Daoy (cell line): ENCODE data around the gene TRIM14. TPM values are rescaled to one million over a fixed set of nuclear protein-coding genes. Genes with fewer than 3 reads are reported as not detected.
"Not testable (repeated sequence)": the region's sequence is repeated elsewhere in the genome, so short reads cannot be mapped to it uniquely, and the experiment has no call there.

Experiments
- DNase-seq: peaks from one replicate; pipeline ENCODE4 v3.0.0-alpha.2; 2015; ENCODE audit warnings: low read depth
- total RNA-seq: library from RNA; depleted of rRNA; stranded (reverse); fragments of >200 nt; shearing (Covaris generic); gene quantifications from 2 replicates; pipeline ENCODE4 v1.2.3, GENCODE V29; 2014

Gene TRIM14
- total RNA-seq, 1 experiment from 2014 or later = 9.2 TPM

DNA sequence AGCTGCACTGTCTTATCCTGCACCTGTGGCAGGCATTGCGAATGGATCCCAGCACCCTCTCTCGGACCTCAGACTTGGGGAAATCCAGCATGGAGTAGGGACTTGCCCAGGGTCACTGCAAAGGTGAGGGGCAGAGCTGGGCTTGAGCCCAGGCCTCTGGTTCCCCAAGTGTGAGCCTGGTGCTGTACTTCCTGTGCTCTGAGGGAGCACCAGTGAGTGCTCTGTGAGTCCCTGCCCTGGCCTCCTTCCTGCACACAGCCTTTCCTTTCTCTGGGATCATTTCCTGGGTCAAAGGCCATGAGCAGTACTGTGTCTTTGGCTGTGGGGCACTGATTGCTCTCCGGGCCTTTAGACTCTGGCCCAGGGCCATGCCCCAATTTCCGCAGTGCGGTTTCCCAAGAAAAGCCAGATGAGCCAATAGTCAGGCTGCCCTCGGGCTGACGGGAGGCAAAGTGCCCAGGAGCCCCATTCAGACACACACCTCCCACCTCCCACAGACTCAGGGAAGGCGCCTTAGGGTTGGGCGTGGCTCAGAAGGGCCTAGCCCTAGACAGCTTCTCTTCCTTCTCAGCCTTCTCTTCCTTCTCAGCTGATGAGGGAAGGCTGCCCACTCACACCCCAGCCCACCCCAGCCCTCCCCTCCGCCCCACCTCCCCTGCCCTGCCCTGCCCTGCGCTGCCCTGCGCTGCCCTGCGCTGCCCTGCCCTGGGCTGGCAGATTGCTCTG lies 23.3 kb upstream of the TRIM14 start:
- DNase-seq = peak; percentile 82

DNA sequence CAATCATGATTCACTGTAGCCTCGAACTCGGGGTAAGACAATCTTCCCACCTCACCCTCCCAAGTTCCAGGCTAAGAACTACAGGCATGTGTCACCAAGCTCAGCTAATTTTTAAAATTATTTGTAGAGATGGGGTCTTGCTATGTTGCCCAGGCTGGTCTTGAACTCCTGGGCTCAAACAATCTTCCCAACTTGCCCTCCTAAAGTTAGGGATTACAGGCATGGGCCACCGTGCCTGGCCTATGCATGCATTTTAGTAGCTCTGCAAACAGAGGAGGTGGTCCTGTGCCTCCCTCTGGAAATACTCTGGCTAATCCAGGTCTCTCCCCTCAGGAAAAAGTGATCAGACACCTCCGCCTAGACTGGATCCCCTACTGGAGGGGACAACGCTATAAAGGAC lies 21.5 kb upstream of the TRIM14 start:
- no peak for DNase-seq

DNA sequence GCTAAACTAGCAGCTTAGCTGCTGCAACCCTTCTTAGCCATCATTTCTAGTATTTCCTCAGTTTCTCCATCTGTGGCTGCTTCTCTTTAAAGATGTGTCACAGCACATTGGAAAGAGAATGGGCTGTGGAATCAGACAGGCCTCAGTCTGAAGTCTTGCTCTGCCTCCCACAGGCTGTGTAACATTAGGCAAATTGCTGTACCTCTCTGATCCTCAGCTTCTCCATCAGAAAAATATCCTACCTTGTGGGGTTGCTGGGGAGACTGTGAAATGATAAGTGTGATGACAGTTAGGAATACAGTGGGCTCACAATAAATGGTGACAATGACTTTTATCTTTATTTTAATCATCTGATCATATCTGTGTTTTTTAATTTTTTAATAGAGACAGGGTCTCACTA lies 17.5 kb upstream of the TRIM14 start:
- no peak for DNase-seq

DNA sequence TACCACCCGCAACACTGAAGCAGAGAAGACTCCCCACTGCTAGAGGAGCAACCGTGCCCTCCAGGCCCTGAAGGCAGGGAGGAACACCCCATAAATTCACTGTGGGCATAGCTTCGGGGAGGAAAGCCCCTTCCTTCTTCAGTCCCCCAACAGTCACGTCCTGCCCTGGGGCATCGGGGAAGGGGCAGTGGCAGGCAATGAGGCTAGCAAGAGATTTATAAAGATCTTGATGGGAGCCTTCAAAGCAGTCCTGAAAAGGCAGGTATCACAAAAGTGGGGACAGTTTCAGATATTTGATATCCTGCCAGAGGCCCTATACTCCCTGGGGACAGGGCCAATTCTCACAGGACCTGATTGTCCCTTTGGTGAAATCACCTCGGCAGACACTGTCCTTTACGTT lies 16.9 kb upstream of the TRIM14 start:
- DNase-seq = no peak

DNA sequence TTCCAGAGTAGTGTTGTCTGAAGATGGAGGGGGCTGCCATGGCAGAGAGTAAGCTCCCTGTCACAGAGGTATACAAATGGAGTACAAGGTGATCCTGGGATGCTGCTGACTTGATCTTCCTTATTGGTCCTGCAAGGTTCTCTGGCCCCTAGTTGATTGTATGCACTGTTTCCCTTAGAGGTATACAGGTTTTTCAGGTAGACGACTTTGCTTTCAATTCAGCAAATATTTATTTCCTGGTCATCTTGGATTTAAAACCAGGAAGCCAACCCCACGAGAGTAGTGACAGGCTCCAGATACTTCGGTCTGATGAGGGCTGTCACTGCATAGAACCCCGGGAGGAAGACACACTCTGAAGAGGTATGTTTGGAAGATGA lies 16.5 kb upstream of the TRIM14 start:
- no peak for DNase-seq

DNA sequence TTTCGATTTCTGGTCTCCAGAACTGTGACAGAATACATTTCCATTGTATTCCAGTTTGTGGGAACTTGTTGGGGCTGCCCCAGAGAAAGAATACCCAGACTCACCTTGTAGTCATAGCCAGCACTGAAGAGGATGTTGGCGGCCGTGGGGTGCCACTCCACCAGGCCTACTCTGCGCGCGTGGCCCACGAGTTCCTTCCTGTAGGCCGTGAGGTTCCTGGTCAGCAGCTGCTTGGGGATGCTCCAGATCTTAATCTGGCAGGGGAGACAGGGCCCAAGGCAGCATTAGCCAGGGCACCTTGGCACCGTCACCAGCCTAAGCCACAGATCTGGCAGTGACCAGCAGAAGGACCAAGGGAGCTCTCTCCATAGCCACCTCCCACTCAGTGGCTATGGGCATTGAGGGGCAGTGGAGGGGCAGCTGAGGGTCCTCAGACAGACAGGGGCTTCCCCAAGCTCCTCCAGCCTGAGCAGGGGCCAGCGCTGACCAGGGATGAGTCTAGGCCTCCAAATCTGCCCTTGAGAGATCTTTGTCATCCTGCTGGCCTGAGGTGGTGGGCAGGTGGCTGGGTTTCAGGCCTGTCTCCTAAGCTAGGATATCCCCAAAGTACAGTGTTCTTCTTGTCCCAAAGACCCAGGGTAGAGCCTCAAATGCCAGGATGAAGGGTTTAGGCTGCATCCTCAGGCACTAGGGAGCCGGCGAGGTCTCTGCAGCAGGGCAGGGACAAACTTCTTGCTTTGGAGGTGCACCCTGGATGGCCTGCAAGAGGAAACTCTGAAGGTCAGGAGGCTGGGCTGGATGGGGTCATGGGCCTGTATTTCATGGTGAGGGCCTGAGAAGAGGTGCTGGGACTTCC lies 15.9 kb upstream of the TRIM14 start:
- no peak for DNase-seq

DNA sequence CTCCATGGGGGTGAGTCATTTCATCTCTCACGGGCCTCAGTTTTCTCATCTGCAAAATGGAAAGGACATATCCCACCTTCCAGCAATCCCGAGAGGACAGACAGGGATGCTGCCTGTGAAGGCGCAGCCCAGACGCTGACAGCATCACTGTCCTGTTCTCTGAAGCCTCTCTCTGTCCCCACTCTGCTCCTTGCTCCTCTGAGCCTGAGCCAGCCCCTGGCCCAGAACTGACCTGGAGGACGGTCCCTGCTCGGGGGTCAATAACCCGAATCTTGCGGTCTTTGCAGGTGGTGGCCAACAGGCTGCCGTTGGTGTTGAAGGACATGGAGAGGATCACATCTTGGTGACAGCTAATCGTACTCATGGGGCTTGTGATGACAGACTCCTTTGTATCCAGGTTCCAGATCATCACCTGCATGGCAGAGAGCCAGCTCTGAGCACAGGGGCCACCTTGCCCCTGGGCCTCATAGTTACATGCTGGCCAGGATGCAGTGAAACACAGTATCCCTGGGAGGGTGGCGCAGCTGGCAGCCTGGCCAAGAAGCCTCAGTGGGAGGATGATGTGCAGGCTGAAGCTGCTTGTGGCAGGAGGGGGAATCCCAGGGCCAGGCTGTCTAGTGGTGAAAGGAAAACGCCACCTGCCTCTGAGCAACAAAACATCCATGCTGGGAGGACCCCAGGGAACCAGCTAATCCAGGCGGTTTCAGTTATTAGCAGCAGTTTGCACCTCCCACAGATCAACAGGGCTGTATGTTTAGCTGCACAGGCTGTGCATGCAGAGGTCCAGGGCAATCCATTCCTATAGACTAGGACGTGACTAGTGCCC lies 14.0 kb upstream of the TRIM14 start:
- no peak for DNase-seq

DNA sequence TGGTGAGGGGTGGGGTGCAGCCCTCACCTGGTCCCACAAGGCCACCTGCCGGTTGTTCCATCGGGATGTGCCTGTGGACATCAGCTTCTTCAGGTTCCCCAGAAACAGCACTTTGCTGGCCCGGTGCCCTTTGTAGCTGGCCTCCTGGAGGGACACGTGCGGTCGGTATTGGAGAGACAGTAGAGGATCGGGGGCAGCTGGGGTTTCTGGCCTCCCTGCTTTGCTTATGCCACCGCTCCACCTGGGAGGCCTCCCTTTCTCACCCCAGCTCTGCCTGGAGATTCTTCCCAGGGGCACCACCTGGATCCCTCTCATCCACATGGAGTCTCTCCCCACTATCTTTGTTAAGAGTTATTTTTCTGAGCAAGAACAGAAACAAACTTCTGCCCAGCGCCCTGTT lies 13.1 kb upstream of the TRIM14 start:
- no peak for DNase-seq

DNA sequence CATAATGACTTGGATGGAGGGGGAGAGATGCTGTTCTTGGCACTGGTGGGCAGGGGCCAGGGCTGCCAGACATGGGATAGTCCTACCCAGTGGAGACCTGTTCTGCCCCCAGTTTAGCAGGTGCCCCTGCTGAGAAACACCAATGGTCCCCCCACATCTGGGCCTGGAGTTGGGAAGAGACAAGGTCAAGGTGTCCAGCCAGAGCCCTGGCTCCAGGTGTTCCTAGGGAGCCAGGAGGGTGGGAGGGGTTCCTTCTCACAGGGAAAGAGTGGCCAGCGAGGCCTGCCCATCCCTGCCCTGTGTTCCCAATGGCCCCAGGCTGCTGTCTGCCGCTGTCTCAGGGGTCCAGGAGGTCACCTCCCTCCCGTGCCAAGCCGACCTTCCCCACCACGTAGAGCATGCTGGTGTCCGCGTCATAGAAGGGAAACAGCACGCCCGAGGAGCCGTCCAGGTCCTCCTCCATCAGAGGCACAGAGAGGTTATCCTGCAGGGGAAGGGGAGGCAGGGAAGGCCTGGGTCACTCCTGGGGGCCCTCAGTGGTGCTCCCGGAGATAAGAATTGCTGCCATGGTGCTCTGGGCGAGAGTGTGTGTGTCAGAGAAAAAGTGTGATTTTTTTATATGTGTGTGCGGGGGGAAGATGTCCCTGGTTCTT lies 11.7 kb upstream of the TRIM14 start:
- DNase-seq = no peak

DNA sequence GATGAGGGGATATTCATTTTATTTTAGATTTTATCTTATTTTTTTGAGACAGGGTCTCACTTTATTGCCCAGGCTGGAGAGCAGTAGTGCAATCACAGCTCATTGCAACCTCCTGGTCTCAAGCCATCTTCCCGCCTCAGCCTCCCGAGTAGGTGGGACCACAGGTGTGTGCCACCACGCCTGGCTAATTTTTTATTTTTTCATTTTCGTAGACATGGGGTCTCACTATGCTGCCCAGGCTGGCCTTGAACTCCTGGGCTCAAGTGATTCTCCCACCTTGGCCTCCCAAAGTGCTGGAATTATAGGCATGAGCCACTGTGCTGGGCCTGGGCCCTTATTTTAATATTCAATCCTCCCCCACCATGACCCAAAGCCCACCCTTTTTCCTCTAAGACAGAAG lies 11.0 kb upstream of the TRIM14 start:
- DNase-seq = not testable (repeated sequence)

DNA sequence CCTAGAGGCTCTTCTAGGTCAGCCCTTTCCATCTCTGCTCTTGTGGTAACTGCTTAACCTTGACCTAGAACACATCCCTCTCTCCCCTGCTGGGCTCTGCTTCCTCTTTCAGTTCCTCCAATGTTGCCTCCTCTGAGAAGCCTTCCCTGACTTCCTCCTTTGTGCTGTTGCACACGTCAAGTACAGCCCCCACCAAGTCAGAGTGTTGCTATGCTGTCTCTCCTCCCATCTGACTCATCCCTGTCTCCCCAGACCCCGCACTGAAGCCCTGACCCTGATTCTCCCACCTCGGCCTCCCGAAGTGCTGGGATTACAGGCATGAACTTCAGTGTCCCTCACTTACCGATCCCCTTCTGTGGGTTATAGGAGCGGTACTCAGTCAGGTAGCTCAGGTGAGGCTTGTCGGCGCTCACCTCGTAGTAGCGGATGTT lies 10.4 kb upstream of the TRIM14 start:
- DNase-seq = peak; percentile 30

DNA sequence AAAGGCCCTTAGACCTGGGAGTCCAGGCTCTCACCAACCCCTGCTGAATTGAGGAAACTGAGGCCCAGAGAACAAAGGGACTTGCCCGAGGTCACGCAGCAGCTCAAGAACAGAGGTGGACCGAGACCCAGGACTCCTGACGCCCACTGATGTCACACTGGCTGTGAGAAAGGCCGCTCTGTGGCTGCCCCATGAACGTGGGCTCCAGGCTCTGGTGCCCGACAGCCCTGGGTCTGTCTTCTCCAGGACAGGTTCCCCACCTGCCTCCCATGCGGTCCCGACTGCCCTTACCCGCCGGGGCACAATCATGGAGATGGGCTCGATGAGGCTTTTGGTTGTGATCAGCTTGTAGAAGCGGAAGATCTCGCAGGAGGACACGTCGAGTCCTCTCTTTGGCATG lies 9.3 kb upstream of the TRIM14 start:
- no peak for DNase-seq

DNA sequence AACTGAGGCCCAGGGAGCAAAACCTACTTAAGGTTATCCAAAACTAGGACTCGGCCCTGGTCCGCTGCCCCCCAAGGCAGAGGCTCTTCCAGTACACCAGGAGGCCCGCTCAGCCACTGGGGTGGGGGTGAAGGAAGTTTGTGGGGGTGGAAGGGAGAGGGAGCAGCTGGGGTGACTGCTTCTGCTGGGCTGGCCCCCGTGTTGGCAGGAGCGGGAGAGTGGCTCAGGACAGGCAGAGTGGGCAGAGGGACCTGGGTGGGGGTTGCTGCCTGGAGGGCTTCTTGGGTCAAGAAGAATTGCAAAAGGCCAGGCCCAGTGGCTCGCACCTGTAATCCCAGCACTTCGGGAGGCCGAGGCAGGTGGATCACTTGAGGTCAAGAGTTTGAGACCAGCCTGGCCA lies 8.2 kb upstream of the TRIM14 start:
- no peak for DNase-seq

DNA sequence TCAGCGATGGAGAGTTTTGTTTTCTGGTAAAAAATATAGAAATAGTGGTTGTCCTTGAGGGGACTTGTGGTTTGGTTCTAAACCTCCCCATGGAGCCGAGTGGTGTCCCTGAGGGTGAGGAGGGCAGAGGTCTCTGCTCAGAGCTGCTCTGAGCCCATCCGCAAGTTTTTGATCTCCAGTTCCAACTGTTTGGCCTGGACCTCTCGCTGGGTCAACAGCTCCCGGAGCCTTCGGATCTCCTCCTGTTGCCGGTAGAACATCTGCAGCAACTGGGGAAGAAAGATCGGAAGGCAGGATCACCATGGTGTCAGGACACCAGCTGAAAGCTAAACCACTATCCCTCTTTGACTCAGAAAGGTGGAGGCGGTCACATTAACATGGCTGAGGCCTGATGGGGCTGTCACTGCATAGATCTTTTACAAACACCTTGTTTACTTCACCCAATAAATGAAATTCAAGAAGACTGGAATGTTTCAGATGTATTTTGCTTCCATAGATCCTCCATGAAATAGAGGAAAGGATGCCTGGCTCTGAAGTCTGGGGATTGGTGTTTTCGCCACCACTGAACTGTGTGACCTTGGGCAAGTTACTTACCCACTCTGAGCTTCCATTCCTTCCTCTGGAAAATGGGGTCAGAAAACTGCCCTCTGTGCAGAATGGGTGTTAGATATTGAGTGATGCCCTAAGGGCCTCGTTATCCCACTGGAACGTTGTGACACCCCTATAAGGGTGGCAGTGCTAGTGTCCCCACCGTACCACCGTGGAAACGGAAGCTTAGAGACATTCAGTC lies 5.8 kb upstream of the TRIM14 start:
- DNase-seq = no peak

DNA sequence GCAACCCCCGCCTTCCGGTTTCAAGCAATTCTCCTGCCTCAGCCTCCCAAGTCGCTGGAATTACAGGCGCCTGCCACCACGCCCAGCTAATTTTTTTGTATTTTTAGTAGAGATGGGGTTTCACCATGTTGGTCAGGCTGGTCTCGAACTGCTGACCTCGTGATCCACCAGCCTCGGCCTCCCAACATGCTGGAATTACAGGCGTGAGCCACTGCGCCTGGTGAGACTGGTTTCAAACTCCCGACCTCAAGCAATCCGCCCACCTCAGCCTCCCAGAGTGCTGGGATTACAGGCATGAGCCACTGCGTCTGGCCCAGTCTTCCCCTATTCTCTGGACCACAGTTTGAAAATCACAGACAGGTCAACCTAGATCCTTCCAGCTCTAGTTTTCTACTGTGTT lies 5.1 kb upstream of the TRIM14 start:
- not testable (repeated sequence) for DNase-seq

DNA sequence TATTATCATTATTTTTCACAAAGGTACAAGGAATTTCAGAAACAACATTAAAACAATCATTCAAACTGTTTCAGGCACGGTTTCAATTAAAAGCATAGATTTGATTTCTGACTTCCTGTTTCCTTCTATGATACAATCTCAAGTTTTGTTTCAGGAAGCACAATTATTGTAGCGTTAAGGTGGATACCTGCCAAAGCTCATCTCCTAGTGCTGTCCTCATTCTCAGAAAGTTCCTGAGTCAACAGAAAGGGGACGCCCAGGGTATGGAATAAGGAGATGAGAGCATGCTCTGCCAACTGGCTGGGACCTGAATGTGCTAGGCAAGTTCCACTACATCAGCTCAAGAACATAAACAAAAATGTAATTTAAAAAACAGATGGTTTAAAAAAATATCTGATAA lies 2.0 kb upstream of the TRIM14 start:
- DNase-seq = no peak

DNA sequence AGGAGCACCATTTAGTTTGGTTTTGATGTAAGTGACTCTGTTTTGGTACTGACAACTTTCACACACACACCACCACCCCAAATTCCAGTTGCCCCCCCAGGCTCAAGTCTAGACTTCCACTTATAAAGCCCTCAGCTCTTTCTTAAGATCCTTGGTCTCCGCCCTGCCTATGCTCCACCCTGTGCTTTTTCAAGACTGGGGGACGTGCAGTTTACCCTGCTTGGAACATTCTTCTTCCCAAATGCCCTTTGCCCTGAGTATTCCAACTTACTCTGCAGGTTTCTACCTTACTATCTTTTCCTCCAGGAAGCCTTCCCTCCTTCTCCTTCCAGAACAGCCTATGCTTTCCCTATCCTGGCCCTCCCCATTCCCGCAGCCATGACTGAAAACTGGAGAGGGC lies 1.5 kb upstream of the TRIM14 start:
- DNase-seq = no peak

DNA sequence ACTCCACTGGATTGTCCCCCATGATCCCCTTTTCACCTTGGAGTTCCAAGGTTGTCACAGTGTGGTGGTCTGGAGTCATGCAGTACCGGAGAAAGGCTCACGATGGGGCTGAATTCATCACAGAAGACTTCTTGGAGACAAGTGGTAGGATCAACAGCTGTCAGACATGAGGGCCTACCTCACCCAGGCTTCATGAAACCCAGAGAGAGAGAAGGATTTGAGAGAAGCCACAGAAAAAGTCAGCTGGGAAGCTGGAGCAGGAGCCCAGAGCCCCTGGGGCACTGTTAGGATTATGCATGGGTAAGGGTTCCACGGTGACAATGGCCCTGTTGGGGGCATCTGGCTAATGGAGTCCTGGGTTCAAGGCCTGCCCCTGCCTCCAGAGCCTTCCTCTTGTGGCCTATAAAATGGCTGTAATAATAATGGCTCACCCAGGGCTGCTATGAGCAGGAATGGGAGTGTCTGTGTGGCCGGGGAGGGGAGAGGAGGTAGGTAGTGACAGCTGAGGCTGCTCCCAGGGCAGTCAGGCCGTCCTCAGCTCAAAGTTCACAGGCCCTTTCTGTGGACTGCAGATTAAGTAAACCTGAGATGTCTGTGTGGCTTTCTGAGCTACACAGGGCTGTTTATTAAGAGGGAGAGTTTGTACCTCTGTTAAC lies 910 bp downstream of the TRIM14 start:
- DNase-seq = peak; percentile 38

DNA sequence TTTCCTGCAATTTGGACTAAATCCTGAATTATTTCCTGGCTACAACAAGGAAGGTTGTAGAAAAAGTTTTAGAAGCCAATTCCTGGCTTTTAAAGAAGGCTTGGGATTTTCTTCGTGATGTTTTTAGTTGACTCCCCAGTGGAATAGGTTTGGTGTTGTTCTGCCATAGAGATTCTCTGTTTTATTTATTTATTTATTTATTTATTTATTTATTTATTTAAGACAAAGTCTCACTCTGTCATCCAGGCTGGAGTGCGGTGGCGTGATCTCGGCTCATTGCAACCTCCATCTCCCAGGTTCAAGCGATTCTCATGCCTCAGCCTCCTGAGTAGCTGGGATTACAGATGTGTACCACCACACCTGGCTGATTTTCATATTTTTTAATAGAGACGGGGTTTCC lies 1.9 kb downstream of the TRIM14 start:
- not testable (repeated sequence) for DNase-seq

DNA sequence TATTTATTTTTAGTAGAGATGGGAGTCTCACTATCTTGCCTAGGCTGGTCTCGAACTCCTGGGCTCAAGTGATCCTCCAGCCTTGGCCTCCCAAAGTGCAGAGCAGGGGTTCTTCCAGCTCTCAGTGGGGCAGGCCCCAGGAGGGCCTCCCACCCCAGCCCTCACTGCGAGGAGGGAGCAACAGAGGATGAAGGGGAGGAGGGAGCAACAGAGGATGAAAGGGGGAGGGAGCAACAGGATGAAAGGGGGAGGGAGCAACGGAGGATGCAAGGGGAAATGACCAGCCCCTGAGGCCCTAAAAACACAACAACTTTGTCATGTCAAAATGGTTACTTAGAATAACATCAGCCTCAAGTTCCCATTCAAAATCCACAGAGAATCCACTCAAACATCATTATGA lies 10.0 kb downstream of the TRIM14 start:
- no peak for DNase-seq
